Measurements from ENCODE around the gene NUDT16L1.

Gene NUDT16L1

GRCh38 chr16:4696172-4696904 is 3.0 kb downstream of the NUDT16L1 start:
- DNase-seq = no peak

GRCh38 chr16:4696905-4697847 is 3.8 kb downstream of the NUDT16L1 start:
- DNase-seq = no peak

- no peak for DNase-seq
Measured at GRCh38 chr16:4697848-4698291, 4.5 kb downstream of the NUDT16L1 start.

- DNase-seq = no peak
Measured at GRCh38 chr16:4698321-4699045, 5.1 kb downstream of the NUDT16L1 start.

GRCh38 chr16:4699046-4699556 is 5.7 kb downstream of the NUDT16L1 start:
- no peak for DNase-seq

- DNase-seq = no peak
Measured at GRCh38 chr16:4700380-4700996, 7.1 kb downstream of the NUDT16L1 start.

GRCh38 chr16:4700997-4701743 is 7.8 kb downstream of the NUDT16L1 start:
- no peak for DNase-seq

GRCh38 chr16:4701791-4702465 is 8.6 kb downstream of the NUDT16L1 start:
- no peak for DNase-seq

- DNase-seq = no peak
Measured at GRCh38 chr16:4702466-4702808, 9.1 kb downstream of the NUDT16L1 start.

- DNase-seq = no peak
Measured at GRCh38 chr16:4703906-4704305, 10.5 kb downstream of the NUDT16L1 start.

- DNase-seq = no peak
Measured at GRCh38 chr16:4704491-4704890, 11.1 kb downstream of the NUDT16L1 start.

- no peak for DNase-seq
Measured at GRCh38 chr16:4704913-4705312, 11.6 kb downstream of the NUDT16L1 start.

- no peak for DNase-seq
Measured at GRCh38 chr16:4706871-4707270, 13.5 kb downstream of the NUDT16L1 start.

GRCh38 chr16:4709481-4709880 is 16.1 kb downstream of the NUDT16L1 start:
- no peak for DNase-seq

GRCh38 chr16:4713663-4714501 is 20.5 kb downstream of the NUDT16L1 start:
- DNase-seq = no peak

- DNase-seq = no peak
Measured at GRCh38 chr16:4714996-4715395, 21.6 kb downstream of the NUDT16L1 start.

GRCh38 chr16:4718466-4718865 is 25.1 kb downstream of the NUDT16L1 start:
- no peak for DNase-seq

GRCh38 chr16:4723071-4723767 is 29.9 kb downstream of the NUDT16L1 start:
- DNase-seq = no peak

GRCh38 chr16:4724661-4725270 is 31.4 kb downstream of the NUDT16L1 start:
- DNase-seq = no peak

Data from NCI-H510A (cell line).